Thyroid gland (tissue), 4 donors: ENCODE results near the gene ITGB1BP1.

Source experiments
- POLR2A ChIP-seq, 2 donors: fragments of 450-650 bp; IDR thresholded peaks; one replicate each; pipeline ENCODE4 v1.6.1; 2017; ENCODE audit warnings: antibody characterized with exemption in 2 of 2, mild to moderate bottlenecking in 2 of 2, moderate library complexity in 1 of 2
- TF ChIP-seq, protein P1 (sequence below), 6 experiments: fragments of 200-600 bp in 3 of 6; fragments of 450-650 bp in 3 of 6; sonication (generic) in 3 of 6; IDR thresholded peaks; one replicate each; pipeline ENCODE4 v1.5.1; 2016 to 2019; ENCODE audit warnings: antibody characterized with exemption in 6 of 6, mild to moderate bottlenecking in 2 of 6, inconsistent platforms in 1 of 6, moderate library complexity in 1 of 6

DNA sequence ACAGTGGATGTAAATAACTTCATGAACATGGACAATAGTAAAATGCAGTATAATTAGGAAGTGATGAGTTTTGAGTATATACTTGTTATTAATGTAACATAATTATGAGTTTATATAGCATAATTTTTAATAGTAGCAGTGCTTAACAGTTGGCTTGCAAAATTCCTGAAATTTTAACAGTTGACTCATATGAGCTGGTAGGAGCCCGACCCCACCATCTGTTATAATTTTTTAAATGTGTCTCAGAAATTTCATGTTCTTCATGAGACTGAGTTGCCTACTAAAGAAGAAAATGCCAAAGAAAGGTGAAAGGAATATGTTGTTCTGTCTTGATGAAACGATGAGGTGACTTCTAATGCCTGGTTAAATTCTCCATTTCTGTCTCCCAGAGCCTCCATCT, 62.6 kb downstream of the ITGB1BP1 start:
- TF ChIP-seq, protein P1, sequence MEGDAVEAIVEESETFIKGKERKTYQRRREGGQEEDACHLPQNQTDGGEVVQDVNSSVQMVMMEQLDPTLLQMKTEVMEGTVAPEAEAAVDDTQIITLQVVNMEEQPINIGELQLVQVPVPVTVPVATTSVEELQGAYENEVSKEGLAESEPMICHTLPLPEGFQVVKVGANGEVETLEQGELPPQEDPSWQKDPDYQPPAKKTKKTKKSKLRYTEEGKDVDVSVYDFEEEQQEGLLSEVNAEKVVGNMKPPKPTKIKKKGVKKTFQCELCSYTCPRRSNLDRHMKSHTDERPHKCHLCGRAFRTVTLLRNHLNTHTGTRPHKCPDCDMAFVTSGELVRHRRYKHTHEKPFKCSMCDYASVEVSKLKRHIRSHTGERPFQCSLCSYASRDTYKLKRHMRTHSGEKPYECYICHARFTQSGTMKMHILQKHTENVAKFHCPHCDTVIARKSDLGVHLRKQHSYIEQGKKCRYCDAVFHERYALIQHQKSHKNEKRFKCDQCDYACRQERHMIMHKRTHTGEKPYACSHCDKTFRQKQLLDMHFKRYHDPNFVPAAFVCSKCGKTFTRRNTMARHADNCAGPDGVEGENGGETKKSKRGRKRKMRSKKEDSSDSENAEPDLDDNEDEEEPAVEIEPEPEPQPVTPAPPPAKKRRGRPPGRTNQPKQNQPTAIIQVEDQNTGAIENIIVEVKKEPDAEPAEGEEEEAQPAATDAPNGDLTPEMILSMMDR (IDR thresholded peaks at IDR 0.05): no peak
- no peak for TF ChIP-seq POLR2A (IDR thresholded peaks at IDR 0.05)
